Measurements from ENCODE around the gene IFT52.

- TF ChIP-seq CTCF (conservative IDR thresholded peaks at IDR 0.05) (no peak), EZH2 (IDR thresholded peaks at IDR 0.05; ENCODE audit: low read depth) (no peak)
Observed at GRCh38 chr20:43545837-43546578, 44.7 kb upstream of the IFT52 start.

Data from PC-9 (cell line).